ENCODE data around the gene CSNK1A1L. TPM values are rescaled to one million over a fixed set of nuclear protein-coding genes. Genes with fewer than 3 reads are reported as not detected.
A peak's percentile ranks its signal among the peaks of the same experiment; 100 is the strongest.

Gene CSNK1A1L
- total RNA-seq (not detected in 2 replicates), polyA plus RNA-seq (not detected in 2 replicates), polyA minus RNA-seq (not detected in 2 replicates)
- total RNA-seq (2013), result not detected

- Mint-ChIP-seq H3K4me1 (no peaks in the 10 kb centered on the region), H3K27me3 (peaks cover 7% of the 10 kb centered on the region), H3K27ac (no peak within 1 kb of the TSS), H3K9me3 (ENCODE audit: insufficient read depth) (no peaks in the 10 kb centered on the region), H3K4me3 (no peak within 1 kb of the TSS)
- ChIA-PET POLR2A (no interaction called here), CTCF (no interaction called here)
- peaks cover 0 to 4% (median 0%) of the 10 kb centered on the region in 4 experiments for H3K27me3 ChIP-seq (replicated peaks in 1 of 4; ENCODE audit: control extremely low read depth in 1 of 4, control insufficient read depth in 3 of 4, insufficient read depth in 4 of 4, low read length in 3 of 4)
- TF ChIP-seq EZH2 (IDR thresholded peaks at IDR 0.05; ENCODE audit: borderline replicate concordance, insufficient read depth, low read depth, low read length, poor library complexity, severe bottlenecking) (no peak), CTCF (IDR thresholded peaks at IDR 0.05) (no peak)
- no peak within 1 kb of the TSS for H3K27ac ChIP-seq (ENCODE audit: low read length in 2 of 2)
- no peak within 1 kb of the TSS for H2AFZ ChIP-seq (ENCODE audit: insufficient read depth, low read depth, low read length, poor library complexity, severe bottlenecking)
- no peak within 1 kb of the TSS for H3K4me3 ChIP-seq (ENCODE audit: control extremely low read depth in 1 of 5, extremely low read depth in 1 of 5, insufficient read depth in 1 of 5, low read depth in 2 of 5, low read length in 4 of 5)
- no peak within 1 kb of the TSS for H3K4me2 ChIP-seq (replicated peaks; ENCODE audit: low read depth, low read length, poor library complexity, severe bottlenecking)
- ATAC-seq (ENCODE audit: low read depth) (no peak), DNase-seq (peak; percentile 3)
- no peaks in the 10 kb centered on the region for H3K79me2 ChIP-seq (ENCODE audit: control insufficient read depth, insufficient read depth, low read length)
- no peak within 1 kb of the TSS for H3K9ac ChIP-seq (ENCODE audit: low read length)
- 95% methylated on average over 24 of the region's 26 CpGs for WGBS (ENCODE audit: insufficient coverage)
- no peaks in the 10 kb centered on the region for H3K36me3 ChIP-seq (replicated peaks in 1 of 2; ENCODE audit: control extremely low read depth in 1 of 2, control insufficient read depth in 1 of 2, extremely low read depth in 1 of 2, insufficient read depth in 2 of 2, low read length in 1 of 2)
- intact Hi-C loops (cut with micrococcal nuclease), result no loop called here
- H4K20me1 ChIP-seq (ENCODE audit: control insufficient read depth, insufficient read depth, low read length, poor library complexity, severe bottlenecking), result no peaks in the 10 kb centered on the region
- peaks cover 0 to 5% (median 0%) of the 10 kb centered on the region in 3 donors for H3K9me3 ChIP-seq (ENCODE audit: control extremely low read depth in 1 of 3, control insufficient read depth in 2 of 3, insufficient read depth in 1 of 3, low read length in 2 of 3)
- H3K4me1 ChIP-seq (ENCODE audit: control insufficient read depth in 2 of 2, insufficient read depth in 2 of 2, low read length in 2 of 2), result no peaks in the 10 kb centered on the region
These were observed at the start of gene CSNK1A1L for GRCh38 chr13:37105251-37105714. Gene CSNK1A1L (minus strand): TSS chr13:37105664. CDS start chr13:37105256, 408 bp downstream.

GRCh38 chr13:37149380-37149779, 43.9 kb upstream of the CSNK1A1L start:
- 40% methylated on average over 1 of the region's 3 CpGs for WGBS (ENCODE audit: insufficient coverage)
- no peaks in the 10 kb centered on the region for H3K4me1 Mint-ChIP-seq
- intact Hi-C loops (cut with micrococcal nuclease), result no loop called here
- no peak overlapping the region for H3K4me3 ChIP-seq (ENCODE audit: control extremely low read depth in 1 of 5, extremely low read depth in 1 of 5, insufficient read depth in 1 of 5, low read depth in 2 of 5, low read length in 4 of 5)
- no peaks in the 10 kb centered on the region for H4K20me1 ChIP-seq (ENCODE audit: control insufficient read depth, insufficient read depth, low read length, poor library complexity, severe bottlenecking)
- ChIA-PET CTCF (no interaction called here), POLR2A (no interaction called here)
- H3K27me3 ChIP-seq (replicated peaks in 1 of 4; ENCODE audit: control extremely low read depth in 1 of 4, control insufficient read depth in 3 of 4, insufficient read depth in 4 of 4, low read length in 3 of 4), result no peaks in the 10 kb centered on the region
- no peak overlapping the region for H3K27ac ChIP-seq (ENCODE audit: low read length in 2 of 2)
- H3K9me3 ChIP-seq (ENCODE audit: control extremely low read depth in 1 of 3, control insufficient read depth in 2 of 3, insufficient read depth in 1 of 3, low read length in 2 of 3), result no peaks in the 10 kb centered on the region
- ATAC-seq (ENCODE audit: low read depth), result no peak
- no peaks in the 10 kb centered on the region for H3K4me1 ChIP-seq (ENCODE audit: control insufficient read depth in 2 of 2, insufficient read depth in 2 of 2, low read length in 2 of 2)
- peaks cover 4% of the 10 kb centered on the region for H3K9me3 Mint-ChIP-seq (ENCODE audit: insufficient read depth)
- H3K36me3 ChIP-seq (replicated peaks in 1 of 2; ENCODE audit: control extremely low read depth in 1 of 2, control insufficient read depth in 1 of 2, extremely low read depth in 1 of 2, insufficient read depth in 2 of 2, low read length in 1 of 2), result no peaks in the 10 kb centered on the region
- H2AFZ ChIP-seq (ENCODE audit: insufficient read depth, low read depth, low read length, poor library complexity, severe bottlenecking), result no peak overlapping the region
- H3K4me3 Mint-ChIP-seq, result no peak overlapping the region
- no peaks in the 10 kb centered on the region for H3K27me3 Mint-ChIP-seq
- H3K27ac Mint-ChIP-seq, result no peak overlapping the region
- no peak for DNase-seq
- H3K4me2 ChIP-seq (replicated peaks; ENCODE audit: low read depth, low read length, poor library complexity, severe bottlenecking), result no peak overlapping the region
- H3K79me2 ChIP-seq (ENCODE audit: control insufficient read depth, insufficient read depth, low read length), result no peaks in the 10 kb centered on the region
- H3K9ac ChIP-seq (ENCODE audit: low read length), result no peak overlapping the region
- no peak for TF ChIP-seq EZH2 (IDR thresholded peaks at IDR 0.05; ENCODE audit: borderline replicate concordance, insufficient read depth, low read depth, low read length, poor library complexity, severe bottlenecking)
- no peak for TF ChIP-seq CTCF (IDR thresholded peaks at IDR 0.05)

Measured in B cell (primary cell).